Progenitor cell of endocrine pancreas (in vitro differentiated cells): ENCODE data around the gene ABR. TPM values are rescaled to one million over a fixed set of nuclear protein-coding genes. Genes with fewer than 3 reads are reported as not detected.
A peak's percentile ranks its signal among the peaks of the same experiment; 100 is the strongest.

Experiments
- DNase-seq: peaks from one replicate; pipeline ENCODE4 v3.0.0; 2021; ENCODE audit warnings: low spot score; ENCODE audit not compliant: unreplicated experiment
- H3K27ac Mint-ChIP-seq: 2 replicates; pipeline ENCODE4 v1.8.0; 2021; ENCODE audit warnings: mild to moderate bottlenecking, moderate library complexity, mixed read lengths
- H3K27me3 Mint-ChIP-seq: 2 replicates; pipeline ENCODE4 v1.8.0; 2021; ENCODE audit warnings: mixed read lengths
- H3K36me3 Mint-ChIP-seq: 2 replicates; pipeline ENCODE4 v1.8.0; 2022; ENCODE audit warnings: mixed read lengths; ENCODE audit not compliant: insufficient read depth
- H3K4me1 Mint-ChIP-seq: 2 replicates; pipeline ENCODE4 v1.8.0; 2021; ENCODE audit warnings: low read depth, mixed read lengths
- H3K4me3 Mint-ChIP-seq: 2 replicates; pipeline ENCODE4 v1.8.0; 2021; ENCODE audit warnings: low read depth, mild to moderate bottlenecking, moderate library complexity, mixed read lengths
- H3K9me3 Mint-ChIP-seq: 2 replicates; pipeline ENCODE4 v1.8.0; 2021; ENCODE audit warnings: low read depth, mixed read lengths
- microRNA-seq: library from miRNA; unstranded; fragments of <30 nt; microRNA quantifications from one replicate; pipeline ENCODE4 v1.1.0, GENCODE V29; 2020; ENCODE audit warnings: borderline number of aligned reads; ENCODE audit not compliant: unreplicated experiment
- total RNA-seq: library from RNA; stranded (reverse); gene quantifications from 2 replicates; pipeline ENCODE4 v1.2.1, GENCODE V29; 2021
- TF ChIP-seq, protein P1 (sequence below): fragments of 200-600 bp; sonication (generic); IDR thresholded peaks from one replicate; pipeline ENCODE4 v1.5.0; 2021; ENCODE audit warnings: antibody characterized with exemption, mild to moderate bottlenecking; ENCODE audit not compliant: unreplicated experiment

ABR gene
- total RNA-seq, 1 donor from 2014 or later, result 61.0 TPM

DNA sequence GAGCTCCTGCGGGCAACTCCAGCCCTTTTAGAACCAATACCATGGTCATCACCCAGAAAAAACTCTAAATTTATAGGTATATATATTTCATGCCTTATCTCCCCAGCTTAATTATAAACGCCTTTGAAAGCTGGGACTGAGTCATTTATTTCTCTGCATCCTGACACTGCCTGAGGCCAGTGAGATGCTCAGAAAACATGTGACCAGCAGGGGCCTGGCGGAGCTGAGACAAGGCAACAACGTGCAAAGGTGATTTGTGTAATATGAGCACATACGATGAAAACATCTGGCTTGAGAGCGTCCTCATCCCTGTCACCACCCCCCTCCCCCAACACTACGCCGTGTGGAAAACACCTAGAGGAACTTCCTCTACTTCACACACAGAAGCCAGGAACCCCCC is 222.9 kb downstream of the ABR start:
- H3K36me3 Mint-ChIP-seq, result peaks cover 12% of the 10 kb centered on the region
- DNase-seq, result no peak
- peak overlapping the region; percentile 7 for H3K4me3 Mint-ChIP-seq
- H3K27ac Mint-ChIP-seq, result peak overlapping the region; percentile 13
- TF ChIP-seq, protein P1, sequence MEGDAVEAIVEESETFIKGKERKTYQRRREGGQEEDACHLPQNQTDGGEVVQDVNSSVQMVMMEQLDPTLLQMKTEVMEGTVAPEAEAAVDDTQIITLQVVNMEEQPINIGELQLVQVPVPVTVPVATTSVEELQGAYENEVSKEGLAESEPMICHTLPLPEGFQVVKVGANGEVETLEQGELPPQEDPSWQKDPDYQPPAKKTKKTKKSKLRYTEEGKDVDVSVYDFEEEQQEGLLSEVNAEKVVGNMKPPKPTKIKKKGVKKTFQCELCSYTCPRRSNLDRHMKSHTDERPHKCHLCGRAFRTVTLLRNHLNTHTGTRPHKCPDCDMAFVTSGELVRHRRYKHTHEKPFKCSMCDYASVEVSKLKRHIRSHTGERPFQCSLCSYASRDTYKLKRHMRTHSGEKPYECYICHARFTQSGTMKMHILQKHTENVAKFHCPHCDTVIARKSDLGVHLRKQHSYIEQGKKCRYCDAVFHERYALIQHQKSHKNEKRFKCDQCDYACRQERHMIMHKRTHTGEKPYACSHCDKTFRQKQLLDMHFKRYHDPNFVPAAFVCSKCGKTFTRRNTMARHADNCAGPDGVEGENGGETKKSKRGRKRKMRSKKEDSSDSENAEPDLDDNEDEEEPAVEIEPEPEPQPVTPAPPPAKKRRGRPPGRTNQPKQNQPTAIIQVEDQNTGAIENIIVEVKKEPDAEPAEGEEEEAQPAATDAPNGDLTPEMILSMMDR, result no peak
- no peaks in the 10 kb centered on the region for H3K9me3 Mint-ChIP-seq
- peaks cover 11% of the 10 kb centered on the region for H3K4me1 Mint-ChIP-seq
- no peaks in the 10 kb centered on the region for H3K27me3 Mint-ChIP-seq

DNA sequence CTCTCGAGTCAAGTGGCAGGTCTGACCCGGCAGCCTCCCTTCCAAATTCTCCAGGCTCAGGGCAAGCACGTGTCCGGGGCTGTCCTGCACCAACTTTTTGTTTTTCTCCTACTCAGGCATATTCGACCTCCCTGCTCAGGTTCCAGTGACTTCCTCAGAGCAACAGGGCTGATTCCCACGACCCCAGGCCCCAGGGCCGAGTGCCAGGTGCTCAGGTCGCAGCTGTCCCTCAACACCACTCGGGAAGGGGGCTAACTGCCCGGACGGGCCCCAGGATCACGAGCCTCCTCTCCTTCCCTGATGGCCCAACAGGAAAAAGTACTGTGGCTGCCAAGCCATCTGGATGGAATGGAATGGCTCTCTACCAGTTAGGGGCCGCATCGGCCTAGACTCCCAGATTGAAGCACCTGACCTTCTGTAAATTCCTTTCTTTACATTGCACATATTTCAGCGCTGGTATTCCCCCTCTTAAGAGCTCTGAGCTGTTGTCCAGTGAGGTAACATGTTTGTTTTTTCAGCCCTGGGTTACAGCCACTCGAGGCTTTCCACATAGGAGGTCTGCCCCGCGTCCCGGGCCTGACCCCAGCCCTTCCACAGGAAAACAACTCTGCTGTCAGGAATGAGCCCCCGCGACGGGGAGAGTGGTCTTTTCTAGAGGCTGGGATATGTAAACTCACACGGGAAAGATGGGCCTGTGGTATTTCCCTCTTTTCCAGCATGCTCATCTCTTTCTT is 225.2 kb downstream of the ABR start:
- peak overlapping the region; percentile 95 for H3K27ac Mint-ChIP-seq
- TF ChIP-seq, protein P1, result no peak
- H3K4me1 Mint-ChIP-seq, result peaks cover 20% of the 10 kb centered on the region
- no peaks in the 10 kb centered on the region for H3K9me3 Mint-ChIP-seq
- no peak for DNase-seq
- peak overlapping the region; percentile 33 for H3K4me3 Mint-ChIP-seq
- H3K36me3 Mint-ChIP-seq, result peaks cover 12% of the 10 kb centered on the region
- no peaks in the 10 kb centered on the region for H3K27me3 Mint-ChIP-seq

DNA sequence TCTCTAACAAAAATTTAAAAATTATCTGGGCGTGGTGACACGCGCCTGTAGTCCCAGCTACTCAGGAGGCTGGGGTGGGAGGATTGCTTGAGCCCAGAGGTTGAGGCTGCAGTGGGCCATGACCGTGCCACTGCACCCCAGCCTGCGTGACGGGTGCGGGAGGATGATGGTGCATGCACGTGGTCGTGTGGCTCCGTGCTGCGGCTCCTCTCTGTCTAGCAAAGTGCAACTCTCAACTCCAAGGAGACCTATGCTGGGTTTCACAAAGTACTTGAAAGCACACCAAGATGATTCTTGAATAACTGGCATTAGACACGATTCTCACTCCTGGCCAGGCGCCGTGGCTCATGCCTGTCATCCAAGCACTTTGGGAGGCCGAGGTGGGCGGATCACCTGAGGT is 226.0 kb downstream of the ABR start:
- DNase-seq, result no peak
- Mint-ChIP-seq H3K4me1 (peaks cover 20% of the 10 kb centered on the region), H3K9me3 (no peaks in the 10 kb centered on the region), H3K4me3 (no peak overlapping the region), H3K36me3 (peaks cover 12% of the 10 kb centered on the region), H3K27ac (peak overlapping the region; percentile 95), H3K27me3 (no peaks in the 10 kb centered on the region)
- TF ChIP-seq, protein P1, result no peak

Small RNA genes within 50 kb of the gene (microRNA-seq; reads per million reads assigned to microRNA genes)
- gene MIR3183, result not detected

Other genes with a start within 250 kb of the ABR start
- gene NXN, start 200.2 kb downstream of the ABR start, total RNA-seq, result 53.1 and 56.0 TPM in 2 replicates
- gene TIMM22, start 182.9 kb downstream of the ABR start, total RNA-seq, result 14.1 and 14.3 TPM in 2 replicates
- gene BHLHA9, start 90.5 kb upstream of the ABR start, total RNA-seq, result not detected in 2 replicates
- gene TRARG1, start 99.7 kb upstream of the ABR start, total RNA-seq, result not detected in 2 replicates
- gene YWHAE, start 220.2 kb upstream of the ABR start, total RNA-seq, result 951 and 984 TPM in 2 replicates